ENCODE results near the gene DYNAP.

DYNAP gene

DNA sequence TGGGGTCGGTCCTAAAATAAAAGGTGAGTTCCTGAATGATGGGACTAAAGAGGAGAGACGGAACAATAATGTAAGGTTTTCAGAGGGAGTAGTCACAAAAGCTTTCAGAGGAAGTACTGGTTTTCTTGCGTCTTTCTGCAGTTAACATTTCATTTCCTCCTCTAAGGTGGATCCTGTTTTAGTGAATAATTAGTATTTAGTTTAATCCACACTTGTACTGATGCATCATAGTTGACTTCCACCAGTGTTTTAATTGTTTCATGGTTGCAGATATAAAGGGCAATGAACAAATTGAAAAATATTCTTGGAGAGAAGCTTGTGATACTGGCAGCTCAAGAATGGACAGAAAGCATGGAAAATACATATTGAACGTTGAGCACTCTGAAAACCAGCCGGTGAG lies at the start of gene DYNAP:
TSS of gene DYNAP (plus strand) at position 301 of the 400 bp plus-strand sequence. CDS start at position 339, 38 bp downstream.
- in situ Hi-C loops (cut with HindIII; ENCODE audit: low sequenced_read_pairs), result no loop called here

DNA sequence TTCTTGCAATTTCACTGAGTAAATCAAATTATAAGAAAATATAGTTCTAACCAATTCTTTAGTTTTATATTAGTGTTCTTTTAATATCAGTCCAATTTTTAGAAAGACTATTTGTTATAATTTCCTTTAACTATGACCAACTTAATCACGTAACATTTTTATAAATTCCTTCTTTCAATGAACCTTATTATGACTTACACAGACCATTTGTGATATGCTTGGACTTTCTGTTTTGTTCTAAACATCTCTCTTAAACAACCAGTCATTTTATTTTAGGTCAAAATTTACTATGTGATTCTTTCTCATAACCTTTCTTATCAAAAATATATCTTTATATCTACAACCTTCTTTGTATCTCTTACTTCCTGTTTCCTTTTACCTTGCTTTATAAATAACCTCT lies 39.5 kb upstream of the DYNAP start:
- in situ Hi-C loops (cut with HindIII; ENCODE audit: low sequenced_read_pairs), result no loop called here

GRCh38 chr18:54555286-54555685 lies 35.8 kb upstream of the DYNAP start:
- in situ Hi-C loops (cut with HindIII; ENCODE audit: low sequenced_read_pairs), result no loop called here

DNA sequence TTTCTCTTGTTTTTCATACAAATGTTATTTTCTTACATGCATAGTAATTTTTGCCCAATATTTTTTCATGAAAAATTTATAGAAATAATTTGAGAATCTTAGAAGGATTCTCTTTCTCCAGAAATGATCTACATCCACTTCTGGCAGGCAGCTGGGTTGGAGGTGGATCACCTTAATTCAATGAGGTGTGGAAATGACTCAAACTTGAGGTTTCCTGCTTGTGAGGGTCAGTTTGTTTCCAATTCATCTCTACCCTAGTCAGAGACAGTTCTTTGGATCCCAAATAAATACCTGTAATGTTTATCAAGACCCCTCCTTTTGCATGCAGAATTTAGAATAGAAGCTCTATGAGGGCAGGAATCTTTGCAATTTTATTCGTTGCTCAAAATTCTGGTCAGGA lies 35.0 kb upstream of the DYNAP start:
- in situ Hi-C loops (cut with HindIII; ENCODE audit: low sequenced_read_pairs), result no loop called here

DNA sequence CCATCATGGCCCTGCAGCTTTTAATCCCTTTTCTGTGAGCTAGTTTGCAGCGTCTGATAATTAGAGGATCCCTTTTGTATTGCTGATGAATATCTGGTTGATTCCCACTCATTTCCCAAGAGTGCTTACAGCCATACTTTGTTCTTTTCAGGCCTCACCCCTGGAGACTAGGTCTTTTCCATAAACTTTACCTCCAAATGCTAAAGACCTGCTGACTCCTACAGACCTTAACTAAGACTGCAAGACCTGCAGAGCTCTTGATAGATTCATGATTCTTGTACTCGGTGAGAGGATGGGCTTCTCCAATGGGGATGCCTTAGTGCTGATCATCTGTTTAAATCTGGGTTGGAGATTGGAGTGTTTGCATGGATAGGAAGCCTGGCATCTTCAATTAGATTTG lies 33.1 kb upstream of the DYNAP start:
- in situ Hi-C loops (cut with HindIII; ENCODE audit: low sequenced_read_pairs), result no loop called here

DNA sequence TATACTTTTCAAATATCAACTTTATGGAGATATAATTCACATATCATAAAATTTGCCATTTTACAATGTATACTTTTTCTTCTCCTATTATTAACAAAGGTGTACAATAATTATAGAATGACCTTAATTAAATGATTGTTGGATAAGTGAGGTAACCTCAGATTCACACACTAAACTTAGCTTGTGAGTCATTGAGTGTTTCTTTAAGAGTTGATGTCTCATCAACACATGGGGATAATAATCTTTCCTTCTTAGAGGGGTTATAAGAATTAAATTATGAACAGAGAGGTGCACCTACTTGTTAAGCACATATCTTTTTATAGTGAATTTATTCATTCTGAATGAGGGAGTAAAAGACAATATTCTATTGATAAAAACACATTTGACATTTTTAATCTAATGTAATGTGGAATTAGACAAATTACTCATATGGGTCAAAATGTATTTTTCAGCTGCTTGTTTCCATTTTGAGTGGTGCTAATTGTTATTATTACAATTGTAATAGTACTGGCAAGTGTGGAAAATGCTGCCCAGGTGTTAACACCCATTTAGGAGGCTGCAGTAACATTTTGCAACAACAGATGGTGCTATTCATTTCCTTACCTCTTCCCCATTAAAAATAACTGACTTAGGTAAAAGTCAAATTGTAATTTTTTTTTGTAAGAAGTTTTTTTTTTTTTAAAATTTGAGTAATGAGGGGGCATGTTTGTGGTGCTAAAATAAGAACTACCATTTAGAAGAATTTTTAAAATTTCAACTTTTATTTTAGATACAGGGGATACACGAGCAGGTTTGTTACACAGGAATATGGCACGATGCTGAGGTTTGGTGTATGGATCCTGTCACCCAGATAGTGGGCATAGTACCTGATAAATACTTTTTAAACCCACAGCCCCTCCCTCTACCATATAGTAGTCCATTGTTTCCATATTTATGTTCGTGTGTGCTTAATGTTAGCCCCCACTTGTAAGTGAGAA lies 32.1 kb upstream of the DYNAP start:
- in situ Hi-C loops (cut with HindIII; ENCODE audit: low sequenced_read_pairs), result no loop called here

DNA sequence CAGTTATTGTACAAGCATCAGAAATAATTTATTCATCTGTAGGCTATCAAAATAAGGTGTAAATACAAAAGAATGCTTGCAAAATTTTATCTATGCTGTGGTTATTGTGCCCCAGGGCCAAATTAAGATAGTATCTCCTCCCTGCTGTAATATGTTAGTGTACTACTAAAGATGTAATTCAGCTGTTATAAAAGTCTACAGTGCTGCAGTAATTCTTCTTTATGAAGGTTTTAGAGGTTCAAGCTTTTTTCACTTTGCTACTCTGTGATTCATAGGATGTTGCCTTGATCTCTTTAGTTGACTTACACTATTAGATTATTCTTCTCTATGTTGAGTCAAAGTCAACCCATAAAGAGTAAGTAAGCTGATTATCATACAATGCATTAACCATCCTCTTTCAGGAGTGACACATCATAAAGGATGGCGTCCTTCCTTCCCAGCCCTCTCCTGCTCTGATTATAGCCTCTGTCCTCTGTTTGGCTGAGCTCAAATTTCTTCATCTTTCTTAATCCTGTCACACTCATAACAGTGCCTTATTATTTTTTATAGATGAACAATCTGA lies 29.3 kb upstream of the DYNAP start:
- in situ Hi-C loops (cut with HindIII; ENCODE audit: low sequenced_read_pairs), result no loop called here

DNA sequence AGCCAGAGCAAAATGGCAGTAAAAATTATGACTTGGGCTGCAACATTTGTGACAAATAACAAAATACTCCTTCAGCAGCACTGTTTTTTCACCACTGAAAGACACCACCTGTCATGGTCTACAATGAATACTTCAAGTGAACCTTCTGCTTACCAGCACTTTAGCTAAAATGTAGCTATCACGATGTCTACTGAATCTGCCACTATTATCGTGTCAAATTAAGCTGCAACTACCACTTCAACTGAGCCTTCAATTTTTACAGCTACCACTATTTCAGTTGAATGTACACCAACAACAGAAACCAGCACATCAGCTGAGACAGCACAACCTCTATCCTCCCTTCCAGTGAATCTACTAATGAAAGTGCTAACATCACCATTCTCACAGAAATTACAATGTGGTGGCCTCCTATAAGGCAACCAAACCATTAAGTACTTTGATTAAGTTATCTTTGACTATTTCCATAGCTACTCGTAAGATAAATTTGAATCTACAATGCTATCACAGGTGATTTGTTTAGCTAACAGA lies 10.8 kb upstream of the DYNAP start:
- in situ Hi-C loops (cut with HindIII; ENCODE audit: low sequenced_read_pairs), result no loop called here

GRCh38 chr18:54584065-54584464 lies 7.0 kb upstream of the DYNAP start:
- in situ Hi-C loops (cut with HindIII; ENCODE audit: low sequenced_read_pairs), result no loop called here

- in situ Hi-C loops (cut with HindIII; ENCODE audit: low sequenced_read_pairs), result no loop called here
Measured at GRCh38 chr18:54585743-54586142, 5.3 kb upstream of the DYNAP start.

GRCh38 chr18:54604211-54604610 lies 13.2 kb downstream of the DYNAP start:
- in situ Hi-C loops (cut with HindIII; ENCODE audit: low sequenced_read_pairs), result no loop called here

DNA sequence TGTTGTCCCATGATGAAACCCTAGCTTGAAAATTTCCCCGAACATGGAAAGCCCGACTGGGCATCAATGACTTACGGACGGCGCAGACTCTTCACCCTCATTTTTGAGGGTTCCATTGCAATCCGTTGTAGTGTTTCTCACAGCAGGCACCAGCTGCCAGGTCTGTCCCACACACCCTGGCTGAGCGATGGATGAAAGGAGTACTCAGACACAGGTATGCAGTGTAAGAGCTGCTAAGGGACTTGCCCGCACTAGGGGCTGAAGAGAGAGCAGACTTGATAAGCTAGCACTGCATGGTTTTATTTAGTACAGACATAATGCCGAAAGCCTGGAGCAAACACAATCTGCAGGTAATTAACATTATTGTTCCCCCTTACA lies 15.8 kb downstream of the DYNAP start:
- in situ Hi-C loops (cut with HindIII; ENCODE audit: low sequenced_read_pairs), result no loop called here

- in situ Hi-C loops (cut with HindIII; ENCODE audit: low sequenced_read_pairs), result no loop called here
Measured at GRCh38 chr18:54607213-54608027, 16.4 kb downstream of the DYNAP start.

GRCh38 chr18:54608028-54608642 lies 17.1 kb downstream of the DYNAP start:
- in situ Hi-C loops (cut with HindIII; ENCODE audit: low sequenced_read_pairs), result no loop called here

GRCh38 chr18:54611816-54612215 lies 20.8 kb downstream of the DYNAP start:
- in situ Hi-C loops (cut with HindIII; ENCODE audit: low sequenced_read_pairs), result no loop called here

GRCh38 chr18:54612237-54612636 lies 21.2 kb downstream of the DYNAP start:
- in situ Hi-C loops (cut with HindIII; ENCODE audit: low sequenced_read_pairs), result no loop called here

DNA sequence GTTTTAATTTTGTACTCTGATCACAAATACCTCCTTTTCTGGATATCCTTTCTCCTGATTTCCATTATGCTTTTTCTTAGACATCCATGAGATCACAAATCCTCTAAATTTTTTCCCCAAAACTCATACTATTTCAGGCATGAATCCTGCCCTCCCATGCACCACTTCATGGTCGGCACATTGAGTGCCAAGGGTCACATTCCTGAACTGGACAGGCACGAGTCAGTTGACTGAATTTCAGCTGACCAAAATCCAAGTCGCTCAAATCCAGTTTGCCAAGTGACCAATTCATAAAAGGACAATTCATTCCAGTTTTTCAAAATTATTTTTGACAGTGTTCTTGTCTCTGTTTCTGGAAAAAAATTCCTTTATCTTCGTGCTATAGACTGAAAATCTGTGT lies 22.1 kb downstream of the DYNAP start:
- in situ Hi-C loops (cut with HindIII; ENCODE audit: low sequenced_read_pairs), result no loop called here

GRCh38 chr18:54616220-54616848 lies 25.3 kb downstream of the DYNAP start:
- in situ Hi-C loops (cut with HindIII; ENCODE audit: low sequenced_read_pairs), result no loop called here

DNA sequence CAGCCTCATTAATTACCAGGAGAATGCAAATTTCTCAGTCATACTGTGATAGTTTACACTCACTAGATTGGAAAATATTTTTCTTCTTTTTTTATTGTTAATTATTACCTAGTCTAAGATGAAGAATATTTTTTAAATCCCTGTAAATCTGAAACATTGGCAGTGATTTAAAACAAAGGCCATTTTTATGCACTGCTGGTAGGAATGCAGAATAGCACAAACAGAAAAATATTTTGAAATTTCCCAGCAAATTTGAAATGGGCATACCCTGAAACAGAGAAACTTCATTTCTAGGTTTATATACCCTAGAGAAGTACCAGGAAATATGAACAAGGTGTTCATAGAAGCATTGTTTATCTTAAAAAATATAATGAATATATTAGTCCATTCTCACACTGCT lies 31.0 kb downstream of the DYNAP start:
- in situ Hi-C loops (cut with HindIII; ENCODE audit: low sequenced_read_pairs), result no loop called here

- in situ Hi-C loops (cut with HindIII; ENCODE audit: low sequenced_read_pairs), result no loop called here
Measured at GRCh38 chr18:54626779-54627178, 35.7 kb downstream of the DYNAP start.
